Measurements from ENCODE around the gene RASSF3.

GRCh38 chr12:64635356-64635998, 25.2 kb downstream of the RASSF3 start:
- TF ChIP-seq, protein P1, sequence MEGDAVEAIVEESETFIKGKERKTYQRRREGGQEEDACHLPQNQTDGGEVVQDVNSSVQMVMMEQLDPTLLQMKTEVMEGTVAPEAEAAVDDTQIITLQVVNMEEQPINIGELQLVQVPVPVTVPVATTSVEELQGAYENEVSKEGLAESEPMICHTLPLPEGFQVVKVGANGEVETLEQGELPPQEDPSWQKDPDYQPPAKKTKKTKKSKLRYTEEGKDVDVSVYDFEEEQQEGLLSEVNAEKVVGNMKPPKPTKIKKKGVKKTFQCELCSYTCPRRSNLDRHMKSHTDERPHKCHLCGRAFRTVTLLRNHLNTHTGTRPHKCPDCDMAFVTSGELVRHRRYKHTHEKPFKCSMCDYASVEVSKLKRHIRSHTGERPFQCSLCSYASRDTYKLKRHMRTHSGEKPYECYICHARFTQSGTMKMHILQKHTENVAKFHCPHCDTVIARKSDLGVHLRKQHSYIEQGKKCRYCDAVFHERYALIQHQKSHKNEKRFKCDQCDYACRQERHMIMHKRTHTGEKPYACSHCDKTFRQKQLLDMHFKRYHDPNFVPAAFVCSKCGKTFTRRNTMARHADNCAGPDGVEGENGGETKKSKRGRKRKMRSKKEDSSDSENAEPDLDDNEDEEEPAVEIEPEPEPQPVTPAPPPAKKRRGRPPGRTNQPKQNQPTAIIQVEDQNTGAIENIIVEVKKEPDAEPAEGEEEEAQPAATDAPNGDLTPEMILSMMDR (IDR thresholded peaks at IDR 0.05), result no peak
- TF ChIP-seq POLR2A (IDR thresholded peaks at IDR 0.05), result no peak

Measured in body of pancreas (tissue), 4 donors.